HG03103 (cell line): ENCODE data around the gene KLHL18.
"Not testable (repeated sequence)": the region's sequence is repeated elsewhere in the genome, so short reads cannot be mapped to it uniquely, and the experiment has no call there.

Experiments
- ATAC-seq: cut with Tn5 transposase; IDR thresholded peaks from one replicate; pipeline ENCODE4 v1.9.1; 2021; ENCODE audit warnings: low read depth; ENCODE audit not compliant: unreplicated experiment

KLHL18 gene

GRCh38 chr3:47348411-47349154 lies 65.8 kb downstream of the KLHL18 start:
- ATAC-seq: no peak

DNA sequence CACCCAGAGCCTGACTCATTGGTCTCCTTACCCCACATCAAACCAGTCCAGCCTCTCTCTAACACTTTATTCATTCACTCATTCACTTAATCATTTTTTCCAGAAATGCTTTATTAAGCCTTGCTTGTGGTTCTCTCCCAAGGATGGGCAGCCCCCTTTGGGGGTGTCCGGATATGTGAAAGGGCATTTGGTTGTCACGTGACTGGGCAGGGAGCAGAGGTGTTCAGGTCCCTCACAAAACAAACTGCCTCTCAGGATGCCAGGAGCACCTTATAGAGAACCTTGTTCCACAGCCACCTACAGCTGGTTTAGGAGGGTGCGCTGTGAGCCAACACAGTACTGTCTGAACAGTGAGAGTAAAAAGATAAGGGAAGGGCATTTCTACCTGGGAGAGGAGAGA lies 72.3 kb downstream of the KLHL18 start:
- no peak for ATAC-seq

GRCh38 chr3:47356201-47356600 lies 73.5 kb downstream of the KLHL18 start:
- ATAC-seq: no peak

DNA sequence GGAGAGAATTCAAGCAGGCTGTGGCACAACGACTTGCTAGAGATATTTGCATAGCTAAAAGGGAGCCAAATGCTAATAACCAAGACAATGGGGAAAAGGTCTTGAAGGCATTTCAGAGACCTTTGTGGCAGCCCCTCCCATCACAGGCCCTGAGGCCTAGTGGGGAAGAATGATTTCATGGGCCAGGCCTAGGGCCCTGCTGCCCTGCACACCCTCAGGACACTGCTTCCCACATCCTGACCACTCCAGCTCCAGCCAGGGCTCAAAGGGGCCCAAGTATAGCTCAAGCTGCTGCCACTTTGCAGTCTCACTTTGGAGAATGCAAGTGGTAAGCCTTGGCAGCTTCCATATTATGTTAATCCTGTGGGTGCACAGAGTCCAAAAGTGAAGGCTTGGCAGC lies 76.6 kb downstream of the KLHL18 start:
- no peak for ATAC-seq

- not testable (repeated sequence) for ATAC-seq
These were observed 77.4 kb downstream of the KLHL18 start for GRCh38 chr3:47360110-47360517.

- ATAC-seq: no peak
These were observed 80.0 kb downstream of the KLHL18 start for GRCh38 chr3:47362701-47363100.

DNA sequence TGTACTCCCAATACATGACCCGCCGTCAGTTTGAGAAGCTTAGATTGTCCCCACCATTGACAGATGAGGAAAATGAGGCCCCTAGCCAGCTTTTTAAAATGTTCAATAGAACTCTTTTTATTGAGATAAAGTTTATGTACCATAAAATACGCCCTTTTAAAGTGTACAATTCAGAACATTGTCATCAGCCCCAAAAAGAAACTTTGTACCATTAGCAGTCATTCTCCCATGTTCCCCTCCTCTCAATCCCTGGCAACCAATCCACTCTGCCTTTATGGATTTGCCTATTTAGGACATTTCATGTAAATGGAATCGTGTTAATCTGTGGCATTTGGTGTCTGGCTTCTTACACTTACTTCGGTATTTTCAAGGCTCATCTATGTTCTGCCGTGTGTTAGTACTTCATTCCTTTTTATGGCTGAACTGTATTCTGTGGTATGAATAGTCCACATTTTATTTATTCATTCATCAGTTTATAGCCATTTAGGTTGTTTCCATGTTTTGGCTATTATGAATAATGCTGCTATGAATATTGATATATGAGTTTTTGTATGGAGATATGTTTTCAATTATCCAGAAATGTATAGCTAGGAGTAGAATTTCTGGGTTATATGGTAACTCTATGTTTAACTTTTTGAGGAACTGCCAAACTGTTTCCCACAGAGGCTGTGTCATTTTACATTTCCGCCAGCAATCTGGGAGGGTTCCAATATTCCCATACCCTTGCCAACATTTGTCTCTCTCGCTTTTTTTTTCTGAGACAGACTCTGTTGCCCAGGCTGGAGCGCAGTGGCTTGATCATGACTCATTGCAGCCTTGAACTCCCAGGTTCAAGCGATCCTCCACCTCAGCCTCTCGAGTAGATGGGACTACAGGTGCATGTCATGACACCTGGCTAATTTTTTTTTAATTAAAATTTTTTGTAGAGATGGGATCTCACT lies 82.7 kb downstream of the KLHL18 start:
- no peak for ATAC-seq

- no peak for ATAC-seq
These were observed 84.1 kb downstream of the KLHL18 start for GRCh38 chr3:47366833-47367232.

- no peak for ATAC-seq
These were observed 84.9 kb downstream of the KLHL18 start for GRCh38 chr3:47367631-47368030.

GRCh38 chr3:47370020-47370419 lies 87.3 kb downstream of the KLHL18 start:
- not testable (repeated sequence) for ATAC-seq

- no peak for ATAC-seq
These were observed 88.3 kb downstream of the KLHL18 start for GRCh38 chr3:47370887-47371697.

- no peak for ATAC-seq
These were observed 91.8 kb downstream of the KLHL18 start for GRCh38 chr3:47374587-47374986.

DNA sequence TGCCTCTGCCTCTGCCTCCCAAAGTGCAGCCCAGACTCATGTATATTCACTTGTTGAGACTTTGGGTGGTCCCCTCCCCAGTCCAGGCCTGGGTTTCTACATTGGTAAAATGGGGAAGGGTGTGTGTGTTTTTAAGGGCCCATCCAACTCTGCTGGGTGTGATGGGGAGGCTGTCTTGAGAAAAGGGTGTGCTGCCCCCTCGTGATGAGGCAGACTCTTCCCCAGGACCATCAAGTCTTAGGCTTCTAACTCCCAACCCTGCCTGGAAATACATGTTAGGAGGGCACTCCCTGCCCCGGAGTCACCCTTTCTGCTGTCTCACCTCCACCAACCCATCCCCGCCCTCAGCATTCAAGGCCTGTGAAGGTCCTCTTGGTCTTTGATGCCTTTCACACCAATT lies 93.6 kb downstream of the KLHL18 start:
- ATAC-seq: no peak

DNA sequence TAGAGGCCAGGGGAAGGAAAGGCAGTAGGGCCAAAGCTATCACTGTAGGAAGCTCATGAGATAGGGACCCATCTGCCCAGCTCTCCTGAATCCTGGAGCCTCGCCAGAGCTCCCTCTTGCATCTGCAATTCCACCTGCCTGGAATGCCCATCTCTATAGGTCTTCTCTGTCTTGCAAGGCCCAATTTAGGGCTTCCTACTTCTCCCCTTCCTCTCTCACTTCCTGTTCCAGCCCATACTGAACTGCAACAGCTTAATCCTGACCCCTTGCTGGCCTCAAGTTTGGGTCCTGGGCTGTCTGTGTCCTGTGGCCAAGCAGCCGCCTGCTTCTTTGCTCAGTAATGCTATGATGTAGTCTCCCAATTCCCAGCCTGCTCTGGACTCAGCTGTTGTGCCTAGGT lies 94.4 kb downstream of the KLHL18 start:
- no peak for ATAC-seq

GRCh38 chr3:47378869-47379268 lies 96.1 kb downstream of the KLHL18 start:
- ATAC-seq: no peak

GRCh38 chr3:47379411-47379899 lies 96.7 kb downstream of the KLHL18 start:
- no peak for ATAC-seq

GRCh38 chr3:47380026-47380600 lies 97.4 kb downstream of the KLHL18 start:
- ATAC-seq: no peak

- peak; percentile 55 for ATAC-seq
These were observed 98.0 kb downstream of the KLHL18 start, which contains the start of gene PTPN23 for GRCh38 chr3:47380601-47381316. TSS of gene PTPN23 (plus strand) at chr3:47381021. CDS start at chr3:47381097, 76 bp downstream.

DNA sequence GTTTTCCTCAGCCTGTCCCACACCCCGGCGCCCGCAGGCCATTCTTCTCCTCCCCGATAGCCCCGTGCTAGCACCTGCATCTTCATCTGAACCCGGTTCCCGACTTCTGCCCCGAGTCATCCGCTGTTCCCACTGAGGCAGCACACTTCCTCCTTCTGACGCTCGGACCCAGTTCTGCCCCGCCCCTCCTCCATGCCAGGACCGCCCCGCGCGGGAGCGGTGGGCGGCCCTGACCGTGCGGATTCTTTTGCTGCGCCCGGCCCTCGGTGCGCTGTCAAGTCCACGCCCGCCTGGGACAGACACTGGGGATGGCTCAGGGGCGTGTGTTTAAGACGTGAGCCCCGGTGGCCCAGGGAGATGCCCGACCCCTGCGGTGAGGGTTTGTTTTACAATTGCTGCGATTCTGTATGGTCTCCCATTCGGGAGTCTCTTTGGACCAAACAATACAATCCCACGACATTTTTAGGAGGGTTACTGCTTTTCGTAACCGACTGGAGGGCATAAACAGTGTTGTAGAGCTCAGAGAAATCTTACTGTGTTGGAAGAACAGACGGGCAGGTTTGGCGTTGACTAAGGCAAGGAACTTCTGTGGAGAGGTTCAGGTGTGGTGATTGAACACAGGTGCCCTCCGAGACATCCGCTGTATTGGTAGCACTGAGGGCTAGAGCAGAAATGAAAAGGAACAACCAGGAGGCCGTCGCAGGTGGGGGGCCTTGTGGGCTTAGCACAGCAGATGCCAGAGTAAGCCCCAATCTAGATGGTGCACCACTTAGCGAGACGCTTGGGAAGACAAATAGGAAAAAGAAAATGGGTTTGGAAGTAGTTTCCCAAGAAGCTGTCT lies 98.8 kb downstream of the KLHL18 start:
- peak; percentile 64 for ATAC-seq
